Panc1 (cell line): ENCODE results near the gene UST. TPM values are rescaled to one million over a fixed set of nuclear protein-coding genes. Genes with fewer than 3 reads are reported as not detected.
"Not testable (repeated sequence)": the region's sequence is repeated elsewhere in the genome, so short reads cannot be mapped to it uniquely, and the experiment has no call there.

Experiments used
- ATAC-seq: fragments of 200-7000 bp; cut with Tn5 transposase; 2 replicates; pipeline ENCODE4 v1.9.1; 2020; ENCODE audit warnings: mild to moderate bottlenecking, moderate library complexity
- BruUV-seq: library from RNA; stranded (reverse); fragments of 400-500 nt; replicated peaks from 2 replicates; lab custom pipeline; 2021; lab: Mats Ljungman, UMichigan
- CTCF ChIA-PET: fragments of 300-600 bp; sonication (Branson Sonifier 250); formaldehyde crosslinking; loops from one replicate; lab custom pipeline; 2022; ENCODE audit warnings: antibody characterized with exemption; lab: Charles Lee
- POLR2A ChIA-PET: fragments of 300-600 bp; sonication (Branson Sonifier 250); formaldehyde crosslinking; loops from one replicate; lab custom pipeline; 2022; ENCODE audit warnings: antibody characterized with exemption; lab: Charles Lee
- DNase-seq: peaks from one replicate; pipeline ENCODE4 v3.0.0-alpha.2; 2010; ENCODE audit warnings: low read depth, low spot score
- H3K27ac ChIP-seq: 2 replicates; pipeline ENCODE4 v1.5.1; 2011; ENCODE audit warnings: mild to moderate bottlenecking, low read length, inconsistent platforms
- H3K27me3 ChIP-seq: fragments of 200-500 bp; sonication (Bioruptor generic); 2 replicates; pipeline ENCODE4 v1.6.0; 2014; ENCODE audit warnings: low read length, inconsistent platforms; ENCODE audit not compliant: control insufficient read depth, insufficient read depth
- H3K36me3 ChIP-seq: fragments of 200-500 bp; sonication (Bioruptor generic); 2 replicates; pipeline ENCODE4 v1.5.1; 2014; ENCODE audit warnings: inconsistent platforms, mild to moderate bottlenecking, low read length, moderate library complexity; ENCODE audit not compliant: control insufficient read depth, insufficient read depth
- H3K4me1 ChIP-seq: 2 replicates; pipeline ENCODE4 v1.5.1; 2011; ENCODE audit warnings: inconsistent platforms, mild to moderate bottlenecking, low read length, moderate library complexity; ENCODE audit not compliant: control insufficient read depth, insufficient read depth
- H3K4me3 ChIP-seq, 2 experiments: 2 replicates each; pipeline ENCODE4 v1.5.1; 2011 to 2012; ENCODE audit warnings: low read depth in 2 of 2, low read length in 2 of 2, mild to moderate bottlenecking in 2 of 2, inconsistent platforms in 1 of 2, moderate library complexity in 1 of 2
- H3K9me3 ChIP-seq: fragments of 200-500 bp; sonication (Bioruptor generic); 2 replicates; pipeline ENCODE4 v1.5.1; 2014; ENCODE audit warnings: low read depth, mild to moderate bottlenecking, inconsistent platforms, low read length, moderate library complexity; ENCODE audit not compliant: control insufficient read depth, insufficient read depth
- CTCF ChIP-seq: fragments of 450-650 bp; IDR thresholded peaks from 2 replicates; pipeline ENCODE4 v1.5.1; 2017; ENCODE audit warnings: mild to moderate bottlenecking
- POLR2AphosphoS5 ChIP-seq: IDR thresholded peaks from 2 replicates; pipeline ENCODE4 v1.6.1; 2012; ENCODE audit warnings: mild to moderate bottlenecking, low read depth, low read length, moderate library complexity
- REST ChIP-seq, 2 experiments: IDR thresholded peaks; 2 replicates each; pipeline ENCODE4 v1.6.1; 2011 to 2012; ENCODE audit warnings: low read depth in 2 of 2, control low read depth in 1 of 2, low read length in 1 of 2, mild to moderate bottlenecking in 1 of 2, moderate library complexity in 1 of 2; ENCODE audit not compliant: insufficient read depth in 1 of 2
- SIN3A ChIP-seq: IDR thresholded peaks from 2 replicates; pipeline ENCODE4 v1.6.1; 2012; ENCODE audit warnings: low read depth, mild to moderate bottlenecking, low read length, moderate library complexity, borderline replicate concordance; ENCODE audit not compliant: insufficient read depth
- TCF7L2 ChIP-seq: IDR thresholded peaks from 2 replicates; pipeline ENCODE4 v1.6.1; 2011; ENCODE audit warnings: mild to moderate bottlenecking, low read depth, low read length, inconsistent platforms
- in situ Hi-C: cut with HindIII; loops from 2 replicates; pipeline ENCODE4 v1.10.0; 2016; ENCODE audit warnings: low sequenced_read_pairs, low pct_unique_long_range_greater_than_20kb
- intact Hi-C: fragments of 100-400 bp; cut with micrococcal nuclease; formaldehyde crosslinking; loops from one replicate; pipeline ENCODE4 v1.10.0; 2022; ENCODE audit not compliant: unreplicated experiment
- total RNA-seq: library from RNA; stranded (reverse); gene quantifications from one replicate; pipeline ENCODE4 v1.2.1, GENCODE V29; 2021; ENCODE audit not compliant: unreplicated experiment

Gene UST
- total RNA-seq, 1 experiment from 2014 or later: 0.15 TPM

DNA sequence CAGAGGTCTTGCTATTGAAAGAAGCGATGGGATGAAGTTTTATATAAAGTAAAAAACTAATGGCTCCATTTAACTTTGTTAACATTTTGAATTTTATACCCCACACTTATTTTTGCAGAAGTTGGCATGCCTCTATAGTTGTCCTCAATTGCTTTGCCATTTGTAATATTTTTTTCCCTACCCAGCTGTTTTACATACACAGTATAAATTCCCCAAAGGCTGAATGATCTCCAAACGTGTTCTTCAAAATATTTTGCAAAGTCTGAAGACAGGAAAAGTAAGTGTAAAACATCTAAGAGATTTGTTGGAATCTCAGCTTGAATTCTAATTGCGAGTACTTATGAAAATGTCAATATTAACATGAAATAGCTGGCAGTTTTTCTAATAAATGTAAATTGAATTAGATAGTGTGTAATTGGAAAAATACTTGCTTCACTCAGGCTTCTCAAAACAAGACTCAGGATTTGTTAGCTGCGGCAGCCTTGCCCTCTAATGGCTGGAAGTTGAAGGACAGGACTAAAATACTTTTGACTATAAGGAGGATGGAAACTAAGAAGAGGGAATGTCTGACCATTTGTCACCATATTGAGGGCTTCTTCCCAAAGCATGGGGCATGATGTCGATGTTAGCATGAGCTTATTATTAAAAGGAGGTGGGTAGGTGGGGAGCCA, 226.8 kb downstream of the UST start:
- in situ Hi-C loops: no loop called here
- TF ChIP-seq CTCF: peak; percentile 59
- no peak for TF ChIP-seq SIN3A
- no peak for ATAC-seq

DNA sequence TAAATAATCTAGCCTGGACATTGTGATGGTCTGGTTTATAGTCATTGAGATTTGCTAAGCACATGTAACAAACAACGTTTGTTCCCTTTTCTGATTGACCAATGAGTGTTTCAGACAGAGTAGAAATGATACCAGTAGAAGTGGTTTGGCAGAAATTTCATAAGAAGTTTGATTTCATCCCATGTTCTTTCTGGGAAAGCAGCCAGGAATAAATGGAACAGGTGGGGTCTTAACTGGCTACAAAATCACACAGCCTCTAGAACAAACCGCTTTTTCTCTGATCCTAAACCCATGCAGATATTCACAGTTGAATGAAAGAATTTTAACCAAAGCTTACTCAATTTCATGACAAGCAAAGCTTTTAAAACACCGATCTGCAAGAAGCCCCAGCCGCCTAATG, 227.5 kb downstream of the UST start:
- Histone ChIP-seq H3K9me3 (no peaks in the 10 kb centered on the region), H3K4me1 (no peaks in the 10 kb centered on the region), H3K36me3 (no peaks in the 10 kb centered on the region; the same call in 1 of the 2 replicates), H3K27ac (no peak overlapping the region), H3K4me3 (no peak overlapping the region), H3K27me3 (peaks cover 37% of the 10 kb centered on the region)
- ChIA-PET POLR2A (no interaction called here), CTCF (no interaction called here)
- no TSS peak for BruUV-seq
- in situ Hi-C loops (no loop called here), intact Hi-C loops (no loop called here)
- no peak for TF ChIP-seq TCF7L2
- no peak for TF ChIP-seq POLR2AphosphoS5
- TF ChIP-seq SIN3A: no peak
- TF ChIP-seq CTCF: no peak
- no peak for TF ChIP-seq REST (IDR thresholded peaks at IDR 0.05; ENCODE audit: insufficient read depth in 1 of 2, low read depth in 2 of 2, low read length in 1 of 2)
- DNase-seq (no peak), ATAC-seq (no peak)

More for the DNA sequence above, 226.8 kb downstream of the UST start:
- BruUV-seq: no TSS peak
- POLR2A ChIA-PET: no interaction called here
- DNase-seq: no peak
- no peaks in the 10 kb centered on the region; the same call in 1 of the 2 replicates for H3K36me3 ChIP-seq
- CTCF ChIA-PET: no interaction called here
- no peak overlapping the region for H3K27ac ChIP-seq
- H3K27me3 ChIP-seq: peaks cover 37% of the 10 kb centered on the region
- no peaks in the 10 kb centered on the region for H3K4me1 ChIP-seq
- H3K9me3 ChIP-seq: no peaks in the 10 kb centered on the region
- H3K4me3 ChIP-seq: no peak overlapping the region
- intact Hi-C loops: no loop called here

DNA sequence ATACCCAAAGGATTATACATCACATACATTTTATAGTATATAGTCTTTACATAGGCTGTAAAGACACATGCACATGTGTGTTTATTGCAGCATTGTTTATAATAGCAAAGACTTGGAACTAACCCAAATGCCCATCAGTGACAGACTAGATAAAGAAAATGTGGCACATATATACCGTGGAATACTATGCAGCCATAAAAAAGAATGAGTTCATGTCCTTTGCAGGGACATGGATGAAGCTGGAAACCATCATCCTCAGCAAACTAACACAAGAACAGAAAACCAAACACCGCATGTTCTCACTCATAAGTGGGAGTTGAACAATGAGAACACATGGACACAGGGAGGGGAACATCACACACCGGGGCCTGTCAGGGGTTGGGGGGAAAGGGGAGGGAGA, 231.5 kb downstream of the UST start:
- intact Hi-C loops, BruUV-seq, H3K9me3 ChIP-seq, ATAC-seq, DNase-seq, CTCF ChIA-PET, POLR2A ChIA-PET, H3K4me3 ChIP-seq, H3K27ac ChIP-seq, H3K36me3 ChIP-seq, H3K4me1 ChIP-seq, in situ Hi-C loops: not testable (repeated sequence)
- peaks cover 21% of the 10 kb centered on the region for H3K27me3 ChIP-seq
